Stimulated activated CD8-positive, alpha-beta memory T cell treated with anti-CD3 and anti-CD28 coated beads, Interleukin-15, amount 100 ng/mL, for 24 hours (primary cell): ENCODE data around the gene ROR1.

Experiments
- DNase-seq: peaks from one replicate; pipeline ENCODE4 v3.0.0-alpha.2; 2020; ENCODE audit warnings: low read depth

The ROR1 gene

GRCh38 chr1:64030411-64030810, 256.6 kb downstream of the ROR1 start:
- DNase-seq, result no peak

- no peak for DNase-seq
These were observed 257.4 kb downstream of the ROR1 start for GRCh38 chr1:64031236-64031635.

- no peak for DNase-seq
These were observed 259.9 kb downstream of the ROR1 start for GRCh38 chr1:64033667-64034220.

GRCh38 chr1:64036549-64036948, 262.7 kb downstream of the ROR1 start:
- DNase-seq, result no peak

GRCh38 chr1:64038119-64038518, 264.3 kb downstream of the ROR1 start:
- no peak for DNase-seq

- DNase-seq, result no peak
These were observed 265.1 kb downstream of the ROR1 start for GRCh38 chr1:64038965-64039364.

- no peak for DNase-seq
These were observed 265.6 kb downstream of the ROR1 start for GRCh38 chr1:64039390-64039926.

- no peak for DNase-seq
These were observed 267.7 kb downstream of the ROR1 start for GRCh38 chr1:64041371-64042131.

GRCh38 chr1:64042331-64043100, 268.7 kb downstream of the ROR1 start:
- DNase-seq, result no peak

- no peak for DNase-seq
These were observed 269.5 kb downstream of the ROR1 start for GRCh38 chr1:64043288-64043687.

- no peak for DNase-seq
These were observed 270.2 kb downstream of the ROR1 start for GRCh38 chr1:64043976-64044375.

- DNase-seq, result no peak
These were observed 272.4 kb downstream of the ROR1 start for GRCh38 chr1:64046243-64046642.

- no peak for DNase-seq
These were observed 273.1 kb downstream of the ROR1 start for GRCh38 chr1:64046891-64047290.

- DNase-seq, result no peak
These were observed 273.8 kb downstream of the ROR1 start for GRCh38 chr1:64047549-64047996.

- no peak for DNase-seq
These were observed 276.2 kb downstream of the ROR1 start for GRCh38 chr1:64049900-64050540.

GRCh38 chr1:64050601-64051000, 276.8 kb downstream of the ROR1 start:
- DNase-seq, result no peak

- DNase-seq, result no peak
These were observed 278.0 kb downstream of the ROR1 start for GRCh38 chr1:64051796-64052195.

- no peak for DNase-seq
These were observed 279.0 kb downstream of the ROR1 start for GRCh38 chr1:64052777-64053176.

- no peak for DNase-seq
These were observed 281.5 kb downstream of the ROR1 start for GRCh38 chr1:64055310-64055709.

GRCh38 chr1:64059556-64059955, 285.7 kb downstream of the ROR1 start:
- no peak for DNase-seq

GRCh38 chr1:64060611-64061302, 286.9 kb downstream of the ROR1 start:
- no peak for DNase-seq
